ENCODE results near the gene KRTAP22-1. TPM values are rescaled to one million over a fixed set of nuclear protein-coding genes. Genes with fewer than 3 reads are reported as not detected.

KRTAP22-1 gene
- total RNA-seq, 1 experiment from 2014 or later, result not detected

GRCh38 chr21:30646904-30647414 is 46.1 kb downstream of the KRTAP22-1 start:
- no peak overlapping the region for H3K27ac ChIP-seq (ENCODE audit: low read length)
- H3K9me3 ChIP-seq (ENCODE audit: control insufficient read depth, insufficient read depth, low read depth, low read length), result no peaks in the 10 kb centered on the region
- no peaks in the 10 kb centered on the region for H3K4me1 ChIP-seq (ENCODE audit: control insufficient read depth, insufficient read depth, low read length)
- DNase-seq (ENCODE audit: low read depth, low spot score), result no peak
- no peak for ATAC-seq
- H3K4me3 ChIP-seq (ENCODE audit: low read depth in 2 of 2, low read length in 2 of 2), result no peak overlapping the region
- POLR2A ChIA-PET, result no interaction called here
- TF ChIP-seq, protein P1, sequence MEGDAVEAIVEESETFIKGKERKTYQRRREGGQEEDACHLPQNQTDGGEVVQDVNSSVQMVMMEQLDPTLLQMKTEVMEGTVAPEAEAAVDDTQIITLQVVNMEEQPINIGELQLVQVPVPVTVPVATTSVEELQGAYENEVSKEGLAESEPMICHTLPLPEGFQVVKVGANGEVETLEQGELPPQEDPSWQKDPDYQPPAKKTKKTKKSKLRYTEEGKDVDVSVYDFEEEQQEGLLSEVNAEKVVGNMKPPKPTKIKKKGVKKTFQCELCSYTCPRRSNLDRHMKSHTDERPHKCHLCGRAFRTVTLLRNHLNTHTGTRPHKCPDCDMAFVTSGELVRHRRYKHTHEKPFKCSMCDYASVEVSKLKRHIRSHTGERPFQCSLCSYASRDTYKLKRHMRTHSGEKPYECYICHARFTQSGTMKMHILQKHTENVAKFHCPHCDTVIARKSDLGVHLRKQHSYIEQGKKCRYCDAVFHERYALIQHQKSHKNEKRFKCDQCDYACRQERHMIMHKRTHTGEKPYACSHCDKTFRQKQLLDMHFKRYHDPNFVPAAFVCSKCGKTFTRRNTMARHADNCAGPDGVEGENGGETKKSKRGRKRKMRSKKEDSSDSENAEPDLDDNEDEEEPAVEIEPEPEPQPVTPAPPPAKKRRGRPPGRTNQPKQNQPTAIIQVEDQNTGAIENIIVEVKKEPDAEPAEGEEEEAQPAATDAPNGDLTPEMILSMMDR (IDR thresholded peaks at IDR 0.05), result no peak
- TF ChIP-seq, protein P2, sequence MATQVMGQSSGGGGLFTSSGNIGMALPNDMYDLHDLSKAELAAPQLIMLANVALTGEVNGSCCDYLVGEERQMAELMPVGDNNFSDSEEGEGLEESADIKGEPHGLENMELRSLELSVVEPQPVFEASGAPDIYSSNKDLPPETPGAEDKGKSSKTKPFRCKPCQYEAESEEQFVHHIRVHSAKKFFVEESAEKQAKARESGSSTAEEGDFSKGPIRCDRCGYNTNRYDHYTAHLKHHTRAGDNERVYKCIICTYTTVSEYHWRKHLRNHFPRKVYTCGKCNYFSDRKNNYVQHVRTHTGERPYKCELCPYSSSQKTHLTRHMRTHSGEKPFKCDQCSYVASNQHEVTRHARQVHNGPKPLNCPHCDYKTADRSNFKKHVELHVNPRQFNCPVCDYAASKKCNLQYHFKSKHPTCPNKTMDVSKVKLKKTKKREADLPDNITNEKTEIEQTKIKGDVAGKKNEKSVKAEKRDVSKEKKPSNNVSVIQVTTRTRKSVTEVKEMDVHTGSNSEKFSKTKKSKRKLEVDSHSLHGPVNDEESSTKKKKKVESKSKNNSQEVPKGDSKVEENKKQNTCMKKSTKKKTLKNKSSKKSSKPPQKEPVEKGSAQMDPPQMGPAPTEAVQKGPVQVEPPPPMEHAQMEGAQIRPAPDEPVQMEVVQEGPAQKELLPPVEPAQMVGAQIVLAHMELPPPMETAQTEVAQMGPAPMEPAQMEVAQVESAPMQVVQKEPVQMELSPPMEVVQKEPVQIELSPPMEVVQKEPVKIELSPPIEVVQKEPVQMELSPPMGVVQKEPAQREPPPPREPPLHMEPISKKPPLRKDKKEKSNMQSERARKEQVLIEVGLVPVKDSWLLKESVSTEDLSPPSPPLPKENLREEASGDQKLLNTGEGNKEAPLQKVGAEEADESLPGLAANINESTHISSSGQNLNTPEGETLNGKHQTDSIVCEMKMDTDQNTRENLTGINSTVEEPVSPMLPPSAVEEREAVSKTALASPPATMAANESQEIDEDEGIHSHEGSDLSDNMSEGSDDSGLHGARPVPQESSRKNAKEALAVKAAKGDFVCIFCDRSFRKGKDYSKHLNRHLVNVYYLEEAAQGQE (IDR thresholded peaks at IDR 0.05; ENCODE audit: insufficient read depth in 1 of 2, low read depth in 2 of 2, low read length in 1 of 2), result no peak
- TF ChIP-seq TCF7L2 (IDR thresholded peaks at IDR 0.05; ENCODE audit: low read depth, low read length) (no peak), SIN3A (IDR thresholded peaks at IDR 0.05; ENCODE audit: borderline replicate concordance, insufficient read depth, low read depth, low read length) (no peak), POLR2AphosphoS5 (IDR thresholded peaks at IDR 0.05; ENCODE audit: low read depth, low read length) (no peak)
- no peaks in the 10 kb centered on the region for H3K36me3 ChIP-seq (ENCODE audit: control insufficient read depth, insufficient read depth, low read length)
- BruUV-seq (replicated peaks), result no TSS peak
- no peaks in the 10 kb centered on the region for H3K27me3 ChIP-seq (ENCODE audit: control insufficient read depth, insufficient read depth, low read length)
- in situ Hi-C loops (cut with HindIII; ENCODE audit: low pct_unique_long_range_greater_than_20kb, low sequenced_read_pairs), result no loop called here
- CTCF ChIA-PET, result no interaction called here
- intact Hi-C loops (cut with micrococcal nuclease; ENCODE audit: unreplicated experiment), result no loop called here

Other genes with a start within 250 kb of the KRTAP22-1 start
- not detected for gene KRTAP13-2, start 228.8 kb upstream of the KRTAP22-1 start, total RNA-seq (2021; ENCODE audit: unreplicated experiment)
- gene KRTAP13-1, start 205.1 kb upstream of the KRTAP22-1 start, total RNA-seq (2021; ENCODE audit: unreplicated experiment), result not detected
- not detected for gene KRTAP13-3, start 175.2 kb upstream of the KRTAP22-1 start, total RNA-seq (2021; ENCODE audit: unreplicated experiment)
- not detected for gene KRTAP13-4, start 170.9 kb upstream of the KRTAP22-1 start, total RNA-seq (2021; ENCODE audit: unreplicated experiment)
- not detected for gene KRTAP15-1, start 160.8 kb upstream of the KRTAP22-1 start, total RNA-seq (2021; ENCODE audit: unreplicated experiment)
- gene KRTAP19-1, start 120.7 kb upstream of the KRTAP22-1 start, total RNA-seq (2021; ENCODE audit: unreplicated experiment), result not detected
- gene KRTAP19-2, start 113.7 kb upstream of the KRTAP22-1 start, total RNA-seq (2021; ENCODE audit: unreplicated experiment), result not detected
- gene KRTAP19-3, start 109.1 kb upstream of the KRTAP22-1 start, total RNA-seq (2021; ENCODE audit: unreplicated experiment), result not detected
- not detected for gene KRTAP19-4, start 103.9 kb upstream of the KRTAP22-1 start, total RNA-seq (2021; ENCODE audit: unreplicated experiment)
- not detected for gene KRTAP19-5, start 98.9 kb upstream of the KRTAP22-1 start, total RNA-seq (2021; ENCODE audit: unreplicated experiment)
- gene KRTAP19-6, start 59.2 kb upstream of the KRTAP22-1 start, total RNA-seq (2021; ENCODE audit: unreplicated experiment), result not detected
- gene KRTAP19-7, start 39.8 kb upstream of the KRTAP22-1 start, total RNA-seq (2021; ENCODE audit: unreplicated experiment), result not detected
- not detected for gene KRTAP22-2, start 10.7 kb upstream of the KRTAP22-1 start, total RNA-seq (2021; ENCODE audit: unreplicated experiment)
- gene KRTAP6-3, start 8.6 kb upstream of the KRTAP22-1 start, total RNA-seq (2021; ENCODE audit: unreplicated experiment), result not detected
- not detected for gene KRTAP6-2, start 2.2 kb upstream of the KRTAP22-1 start, total RNA-seq (2021; ENCODE audit: unreplicated experiment)
- gene KRTAP6-1, start 12.8 kb downstream of the KRTAP22-1 start, total RNA-seq (2021; ENCODE audit: unreplicated experiment), result not detected
- gene KRTAP20-1, start 15.3 kb downstream of the KRTAP22-1 start, total RNA-seq (2021; ENCODE audit: unreplicated experiment), result not detected
- not detected for gene KRTAP20-4, start 19.5 kb downstream of the KRTAP22-1 start, total RNA-seq (2021; ENCODE audit: unreplicated experiment)
- gene KRTAP20-2, start 34.1 kb downstream of the KRTAP22-1 start, total RNA-seq (2021; ENCODE audit: unreplicated experiment), result not detected
- gene KRTAP20-3, start 41.8 kb downstream of the KRTAP22-1 start, total RNA-seq (2021; ENCODE audit: unreplicated experiment), result not detected
- gene KRTAP21-3, start 117.7 kb downstream of the KRTAP22-1 start, total RNA-seq (2021; ENCODE audit: unreplicated experiment), result not detected
- not detected for gene KRTAP21-2, start 146.2 kb downstream of the KRTAP22-1 start, total RNA-seq (2021; ENCODE audit: unreplicated experiment)
- gene KRTAP21-1, start 154.3 kb downstream of the KRTAP22-1 start, total RNA-seq (2021; ENCODE audit: unreplicated experiment), result not detected
- not detected for gene KRTAP8-1, start 212.2 kb downstream of the KRTAP22-1 start, total RNA-seq (2021; ENCODE audit: unreplicated experiment)
- gene KRTAP7-1, start 228.7 kb downstream of the KRTAP22-1 start, total RNA-seq (2021; ENCODE audit: unreplicated experiment), result not detected

Data from Panc1 (cell line).